Smooth muscle cell (in vitro differentiated cells): ENCODE data around the gene ST14. TPM values are rescaled to one million over a fixed set of nuclear protein-coding genes. Genes with fewer than 3 reads are reported as not detected.

Experiments used
- DNase-seq: peaks from one replicate; lab custom pipeline; 2025; ENCODE audit not compliant: unreplicated experiment; lab: John Stamatoyannopoulos, UW
- H2AFZ ChIP-seq: fragments of 200-600 bp; sonication (generic); 2 replicates; pipeline ENCODE4 v1.6.0; 2016; ENCODE audit warnings: antibody characterized with exemption, low read depth, mild to moderate bottlenecking
- H3F3A ChIP-seq: fragments of 200-600 bp; sonication (generic); 2 replicates; pipeline ENCODE4 v1.6.0; 2017; ENCODE audit warnings: antibody characterized with exemption, low read depth
- H3K27ac ChIP-seq: fragments of 200-600 bp; sonication (generic); 2 replicates; pipeline ENCODE4 v1.5.1; 2016; ENCODE audit warnings: low read depth, mild to moderate bottlenecking
- H3K27me3 ChIP-seq: fragments of 200-600 bp; sonication (generic); 2 replicates; pipeline ENCODE4 v1.6.1; 2016; ENCODE audit warnings: low read depth, mild to moderate bottlenecking
- H3K36me3 ChIP-seq: fragments of 200-600 bp; sonication (generic); 2 replicates; pipeline ENCODE4 v1.5.1; 2016; ENCODE audit warnings: low read depth
- H3K4me1 ChIP-seq: fragments of 200-600 bp; sonication (generic); 2 replicates; pipeline ENCODE4 v1.5.1; 2016; ENCODE audit warnings: low read depth
- H3K4me2 ChIP-seq: fragments of 200-600 bp; sonication (generic); 2 replicates; pipeline ENCODE4 v1.6.0; 2016; ENCODE audit warnings: mild to moderate bottlenecking
- H3K4me3 ChIP-seq: fragments of 200-600 bp; sonication (generic); 2 replicates; pipeline ENCODE4 v1.5.1; 2016; ENCODE audit warnings: mild to moderate bottlenecking
- H3K79me2 ChIP-seq: fragments of 200-600 bp; sonication (generic); 2 replicates; pipeline ENCODE4 v1.6.0; 2016; ENCODE audit warnings: low read depth, mild to moderate bottlenecking
- H3K9ac ChIP-seq: fragments of 200-600 bp; sonication (generic); 2 replicates; pipeline ENCODE4 v1.6.0; 2016; ENCODE audit warnings: low read depth
- H3K9me3 ChIP-seq: fragments of 200-600 bp; sonication (generic); replicated peaks from 2 replicates; pipeline ENCODE4 v1.5.1; 2016; ENCODE audit warnings: low read depth
- H4K20me1 ChIP-seq: fragments of 200-600 bp; sonication (generic); 2 replicates; pipeline ENCODE4 v1.6.0; 2016; ENCODE audit warnings: low read depth
- CTCF ChIP-seq: fragments of 200-600 bp; sonication (generic); IDR thresholded peaks from 2 replicates; pipeline ENCODE4 v1.5.1; 2017; ENCODE audit warnings: borderline replicate concordance, mild to moderate bottlenecking, antibody characterized with exemption; ENCODE audit not compliant: insufficient read depth, poor library complexity, severe bottlenecking
- WGBS: methylation state at CpG from one replicate; pipeline ENCODE4 v1.1.7; 2016; ENCODE audit warnings: low lambda C conversion rate; 5-methylcytosine and 5-hydroxymethylcytosine counted together
- polyA plus RNA-seq: library from polyadenylated mRNA; unstranded; fragments of >200 nt; fragmentation: Nextera tagmentation; extraction: Ambion mirVana; gene quantifications from 2 replicates; pipeline ENCODE4 v1.2.1, GENCODE V29; 2016
- total RNA-seq: library from RNA; depleted of rRNA; stranded (reverse); fragments of >200 nt; gene quantifications from 2 replicates; pipeline ENCODE4 v1.2.3, GENCODE V29; 2014

The ST14 gene
- total and polyA plus RNA-seq, 2 experiments from 2014 or later, result 2.4 to 7.7 TPM

- TF ChIP-seq CTCF, result no peak
- DNase-seq, result no peak
- Histone ChIP-seq H2AFZ (no peak overlapping the region), H3K4me3 (no peak overlapping the region), H3K79me2 (no peaks in the 10 kb centered on the region), H3F3A (no peaks in the 10 kb centered on the region), H3K9ac (no peak overlapping the region), H3K27me3 (no peaks in the 10 kb centered on the region), H4K20me1 (no peaks in the 10 kb centered on the region), H3K4me2 (no peak overlapping the region), H3K4me1 (no peaks in the 10 kb centered on the region), H3K27ac (no peak overlapping the region), H3K9me3 (no peaks in the 10 kb centered on the region), H3K36me3 (no peaks in the 10 kb centered on the region)
- 93% methylated on average over 11 of the region's 11 CpGs for WGBS
These were observed 24.5 kb downstream of the ST14 start for GRCh38 chr11:130183878-130184610.

- H3K79me2 ChIP-seq, result no peaks in the 10 kb centered on the region
- H3K27me3 ChIP-seq, result no peaks in the 10 kb centered on the region
- H3F3A ChIP-seq, result no peaks in the 10 kb centered on the region
- H3K27ac ChIP-seq, result no peak overlapping the region
- DNase-seq, result no peak
- H3K4me3 ChIP-seq, result no peak overlapping the region
- no peak overlapping the region for H3K4me2 ChIP-seq
- no peaks in the 10 kb centered on the region for H3K4me1 ChIP-seq
- no peaks in the 10 kb centered on the region for H4K20me1 ChIP-seq
- 96% methylated on average over 13 of the region's 13 CpGs for WGBS
- no peak overlapping the region for H2AFZ ChIP-seq
- no peaks in the 10 kb centered on the region for H3K9me3 ChIP-seq
- no peak for TF ChIP-seq CTCF
- H3K9ac ChIP-seq, result no peak overlapping the region
- H3K36me3 ChIP-seq, result no peaks in the 10 kb centered on the region
These were observed 27.5 kb downstream of the ST14 start for GRCh38 chr11:130187096-130187495.

- H3K27ac ChIP-seq, result no peak overlapping the region
- H3K27me3 ChIP-seq, result no peaks in the 10 kb centered on the region
- H2AFZ ChIP-seq, result no peak overlapping the region
- H3K9me3 ChIP-seq, result no peaks in the 10 kb centered on the region
- no peaks in the 10 kb centered on the region for H3F3A ChIP-seq
- H3K79me2 ChIP-seq, result no peaks in the 10 kb centered on the region
- H3K9ac ChIP-seq, result no peak overlapping the region
- H3K4me1 ChIP-seq, result no peaks in the 10 kb centered on the region
- no peak overlapping the region for H3K4me2 ChIP-seq
- WGBS, result 89% methylated on average over 14 of the region's 14 CpGs
- DNase-seq, result no peak
- H3K4me3 ChIP-seq, result no peak overlapping the region
- TF ChIP-seq CTCF, result no peak
- no peaks in the 10 kb centered on the region for H3K36me3 ChIP-seq
- H4K20me1 ChIP-seq, result no peaks in the 10 kb centered on the region
These were observed 28.5 kb downstream of the ST14 start for GRCh38 chr11:130188047-130188446.
